ENCODE data around the gene ZNF384. TPM values are rescaled to one million over a fixed set of nuclear protein-coding genes. Genes with fewer than 3 reads are reported as not detected.

Gene ZNF384
- total RNA-seq, 5 donors from 2014 or later (not counting 1 experiment from before 2014, with no cell fraction given), result 68.6 to 82.9 (median 79.4) TPM

DNA sequence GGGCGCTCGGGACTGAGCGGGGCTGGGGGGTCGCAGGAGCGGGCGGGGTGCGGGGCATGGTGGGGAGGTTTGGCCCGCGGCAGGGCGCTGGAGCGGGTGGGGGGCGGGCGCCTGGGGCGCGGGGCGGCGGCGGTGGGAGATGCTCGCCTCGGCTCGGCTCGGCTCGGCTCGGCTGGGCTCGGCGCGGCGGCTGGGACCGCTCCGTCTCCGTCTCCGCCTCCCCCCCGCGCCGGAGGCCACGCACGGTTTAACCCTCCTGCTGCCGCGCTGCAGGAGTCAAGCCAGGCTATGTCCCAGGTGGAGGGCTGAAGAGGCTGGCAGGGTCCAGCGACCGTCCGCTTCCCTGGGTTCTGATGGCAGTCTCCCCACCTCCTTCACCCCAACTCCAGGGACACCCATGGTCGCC, 11.5 kb upstream of the ZNF384 start, which contains the start of gene PIANP:
Gene PIANP, minus strand, starts transcription at position 170 of the 406 bp plus-strand sequence. CDS start 2,754 bp downstream, outside the sequence.
- 2% methylated on average over 30 of the region's 43 CpGs for WGBS (ENCODE audit: insufficient coverage)
- Histone ChIP-seq H3K27ac (ENCODE audit: low read length) (no peak within 1 kb of the TSS), H3K9me3 (no peaks in the 10 kb centered on the region), H3K4me3 (ENCODE audit: control insufficient read depth in 1 of 2, extremely low read depth in 1 of 2, low read length in 1 of 2) (peak within 1 kb of the TSS; percentile 36 to 57), H3K27me3 (replicated peaks in 1 of 2; ENCODE audit: control insufficient read depth in 2 of 2, extremely low read depth in 1 of 2, insufficient read depth in 2 of 2, low read length in 1 of 2) (peaks cover 23 to 66% of the 10 kb centered on the region in 2 experiments), H3K36me3 (ENCODE audit: control insufficient read depth in 2 of 2, extremely low read depth in 1 of 2, insufficient read depth in 1 of 2, low read length in 1 of 2) (no peaks in the 10 kb centered on the region), H3K4me1 (ENCODE audit: control insufficient read depth in 1 of 2, extremely low read depth in 1 of 2, insufficient read depth in 2 of 2, low read length in 2 of 2) (peaks cover 7 to 23% of the 10 kb centered on the region in 2 experiments)
- peaks cover 44 to 62% of the 10 kb centered on the region in 2 donors for H3K27me3 Mint-ChIP-seq
- DNase-seq (peak in 34 of 35 experiments; percentile 21 to 76 (median 57)), ATAC-seq (replicated peaks in 1 of 4) (peak; percentile 83 to 92 (median 86))
- POLR2A ChIA-PET, result interaction anchor here in 1 of 2 donors (0.6 kb wide), 1 partner anchor 214 kb away, joined by 4 read pairs; no protein-coding TSS in a partner anchor
- no peaks in the 10 kb centered on the region for H3K36me3 Mint-ChIP-seq
- peaks cover 18 to 41% (median 20%) of the 10 kb centered on the region in 3 donors for H3K4me1 Mint-ChIP-seq
- peak within 1 kb of the TSS; percentile 70 to 80 (median 76) for H3K4me3 Mint-ChIP-seq
- no peaks in the 10 kb centered on the region for H3K9me3 Mint-ChIP-seq
- H3K27ac Mint-ChIP-seq, result peak within 1 kb of the TSS in 1 of 2 donors; percentile 65
- CTCF ChIA-PET, result no interaction called here

DNA sequence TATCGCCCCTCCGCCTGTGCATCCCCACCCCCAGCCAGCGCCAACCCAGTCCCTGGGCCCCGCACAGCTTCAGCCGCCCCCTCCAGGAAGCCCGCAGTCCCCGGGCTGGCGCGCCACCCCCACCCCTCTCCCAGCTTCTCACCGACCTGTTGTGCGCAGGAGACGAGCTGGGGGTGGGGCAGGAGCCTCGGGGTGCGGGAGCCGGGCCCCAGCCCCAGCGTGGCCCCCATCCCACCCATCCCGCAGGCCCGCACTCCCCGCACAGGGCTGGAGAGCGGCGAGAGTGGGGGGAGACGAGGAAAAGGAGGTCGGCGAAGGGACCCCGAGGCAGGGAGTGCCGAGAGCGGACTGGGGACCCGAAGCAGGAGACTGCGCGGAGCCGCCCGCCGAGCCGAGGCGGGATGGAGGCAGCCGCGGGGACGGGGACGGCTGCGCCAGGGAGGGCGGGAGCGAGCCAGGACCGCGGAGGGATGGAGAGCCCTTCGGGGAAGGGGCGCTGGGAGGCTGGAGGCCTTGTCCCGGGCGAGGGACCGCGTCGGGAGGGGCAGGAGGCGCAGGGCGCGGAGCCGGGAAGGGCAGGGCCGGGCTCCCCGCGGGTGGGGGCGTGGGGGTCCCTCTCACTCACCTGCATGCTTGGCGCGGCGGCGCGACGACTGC, 10.9 kb upstream of the ZNF384 start:
- no peaks in the 10 kb centered on the region for H3K36me3 Mint-ChIP-seq
- H3K4me3 ChIP-seq (ENCODE audit: control insufficient read depth in 1 of 2, extremely low read depth in 1 of 2, low read length in 1 of 2), result peak overlapping the region; percentile 36 to 51
- H3K4me1 Mint-ChIP-seq, result peaks cover 18 to 42% (median 20%) of the 10 kb centered on the region in 3 donors
- peak overlapping the region; percentile 53 to 80 (median 72) for H3K4me3 Mint-ChIP-seq
- H3K27me3 Mint-ChIP-seq, result peaks cover 41 to 57% of the 10 kb centered on the region in 2 donors
- H3K9me3 Mint-ChIP-seq, result no peaks in the 10 kb centered on the region
- ATAC-seq (replicated peaks in 1 of 4), result peak; percentile 52 to 58 (median 54)
- WGBS (ENCODE audit: insufficient coverage), result 3% methylated on average over 39 of the region's 65 CpGs
- ChIA-PET CTCF (interaction anchor here in 1 of 2 donors (0.6 kb wide), 1 partner anchor 10 kb away, joined by 3 read pairs; no protein-coding TSS in a partner anchor), POLR2A (interaction anchor here (0.5 to 0.6 kb wide), 4 partner anchors 11 to 215 kb away, joined by 3 to 14 read pairs (median 7); partner anchors contain the start of gene ZNF384 (in 1 of the 2))
- H3K27ac Mint-ChIP-seq, result no peak overlapping the region
- peak in 6 of 35 experiments; percentile 5 to 30 (median 16) for DNase-seq
- H3K27ac ChIP-seq (ENCODE audit: low read length), result no peak overlapping the region
- H3K27me3 ChIP-seq (replicated peaks in 1 of 2; ENCODE audit: control insufficient read depth in 2 of 2, extremely low read depth in 1 of 2, insufficient read depth in 2 of 2, low read length in 1 of 2), result peaks cover 23 to 66% of the 10 kb centered on the region in 2 experiments
- H3K36me3 ChIP-seq (ENCODE audit: control insufficient read depth in 2 of 2, extremely low read depth in 1 of 2, insufficient read depth in 1 of 2, low read length in 1 of 2), result no peaks in the 10 kb centered on the region
- no peaks in the 10 kb centered on the region for H3K9me3 ChIP-seq
- H3K4me1 ChIP-seq (ENCODE audit: control insufficient read depth in 1 of 2, extremely low read depth in 1 of 2, insufficient read depth in 2 of 2, low read length in 2 of 2), result peaks cover 7 to 23% of the 10 kb centered on the region in 2 experiments

DNA sequence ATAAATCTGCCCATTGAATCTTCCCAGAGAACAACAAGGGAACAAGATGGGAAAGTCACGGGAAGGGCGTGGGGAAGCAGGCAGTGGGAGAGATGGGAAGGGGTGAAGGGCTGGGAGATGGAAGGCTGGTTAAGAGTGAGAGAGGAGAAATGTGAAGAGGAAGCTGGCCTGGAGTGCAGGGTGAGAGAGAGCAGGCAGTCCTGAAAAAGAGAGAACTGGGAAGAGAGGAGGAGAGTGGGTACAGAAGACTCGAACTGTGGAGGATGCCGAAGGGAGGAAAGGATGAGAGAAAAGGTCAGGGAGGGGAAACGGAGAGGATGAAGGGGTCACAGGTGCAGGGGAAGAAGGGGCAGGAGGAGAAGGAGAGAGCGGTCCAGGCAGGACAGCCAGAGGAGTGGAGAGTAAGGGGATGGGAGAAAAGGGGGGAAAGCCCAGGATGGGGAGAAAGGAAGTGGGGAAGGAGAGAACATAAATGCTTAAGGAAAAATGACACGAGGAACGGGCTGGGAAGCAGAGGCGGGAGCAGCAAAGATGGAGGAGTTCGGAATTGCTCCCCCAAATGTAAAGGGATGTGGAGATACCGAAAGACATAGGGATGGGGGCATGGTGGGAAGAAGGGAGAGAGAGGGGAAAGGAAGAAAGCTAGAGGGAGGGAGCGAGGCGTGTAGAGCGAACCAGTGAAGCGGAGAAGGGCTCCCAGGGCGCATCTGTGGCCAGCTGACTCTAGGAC, 10.2 kb upstream of the ZNF384 start:
- H3K9me3 Mint-ChIP-seq, result no peaks in the 10 kb centered on the region
- peak overlapping the region; percentile 53 to 80 (median 72) for H3K4me3 Mint-ChIP-seq
- CTCF ChIA-PET, result interaction anchor here in 1 of 2 donors (1.2 kb wide), 1 partner anchor 10 kb away, joined by 3 read pairs; the partner anchor contains the start of gene ZNF384
- ATAC-seq (replicated peaks in 1 of 4) (no peak), DNase-seq (no peak)
- H3K36me3 Mint-ChIP-seq, result no peaks in the 10 kb centered on the region
- 44% methylated on average over 11 of the region's 16 CpGs for WGBS (ENCODE audit: insufficient coverage)
- H3K27ac Mint-ChIP-seq, result peak overlapping the region in 1 of 2 donors; percentile 65
- no peaks in the 10 kb centered on the region for H3K9me3 ChIP-seq
- peak overlapping the region in 1 of 2 donors; percentile 36 for H3K4me3 ChIP-seq (ENCODE audit: control insufficient read depth in 1 of 2, extremely low read depth in 1 of 2, low read length in 1 of 2)
- H3K4me1 Mint-ChIP-seq, result peaks cover 18 to 42% (median 20%) of the 10 kb centered on the region in 3 donors
- peaks cover 35 to 50% of the 10 kb centered on the region in 2 donors for H3K27me3 Mint-ChIP-seq
- POLR2A ChIA-PET, result interaction anchor here (0.5 to 0.6 kb wide), 3 partner anchors 10 to 31 kb away, joined by 3 to 14 read pairs (median 10); partner anchors contain the start of gene ZNF384 (in 1 of the 2)
- H3K36me3 ChIP-seq (ENCODE audit: control insufficient read depth in 2 of 2, extremely low read depth in 1 of 2, insufficient read depth in 1 of 2, low read length in 1 of 2), result no peaks in the 10 kb centered on the region
- peaks cover 7 to 23% of the 10 kb centered on the region in 2 experiments for H3K4me1 ChIP-seq (ENCODE audit: control insufficient read depth in 1 of 2, extremely low read depth in 1 of 2, insufficient read depth in 2 of 2, low read length in 2 of 2)
- peaks cover 21 to 60% of the 10 kb centered on the region in 2 experiments for H3K27me3 ChIP-seq (replicated peaks in 1 of 2; ENCODE audit: control insufficient read depth in 2 of 2, extremely low read depth in 1 of 2, insufficient read depth in 2 of 2, low read length in 1 of 2)
- H3K27ac ChIP-seq (ENCODE audit: low read length), result no peak overlapping the region

DNA sequence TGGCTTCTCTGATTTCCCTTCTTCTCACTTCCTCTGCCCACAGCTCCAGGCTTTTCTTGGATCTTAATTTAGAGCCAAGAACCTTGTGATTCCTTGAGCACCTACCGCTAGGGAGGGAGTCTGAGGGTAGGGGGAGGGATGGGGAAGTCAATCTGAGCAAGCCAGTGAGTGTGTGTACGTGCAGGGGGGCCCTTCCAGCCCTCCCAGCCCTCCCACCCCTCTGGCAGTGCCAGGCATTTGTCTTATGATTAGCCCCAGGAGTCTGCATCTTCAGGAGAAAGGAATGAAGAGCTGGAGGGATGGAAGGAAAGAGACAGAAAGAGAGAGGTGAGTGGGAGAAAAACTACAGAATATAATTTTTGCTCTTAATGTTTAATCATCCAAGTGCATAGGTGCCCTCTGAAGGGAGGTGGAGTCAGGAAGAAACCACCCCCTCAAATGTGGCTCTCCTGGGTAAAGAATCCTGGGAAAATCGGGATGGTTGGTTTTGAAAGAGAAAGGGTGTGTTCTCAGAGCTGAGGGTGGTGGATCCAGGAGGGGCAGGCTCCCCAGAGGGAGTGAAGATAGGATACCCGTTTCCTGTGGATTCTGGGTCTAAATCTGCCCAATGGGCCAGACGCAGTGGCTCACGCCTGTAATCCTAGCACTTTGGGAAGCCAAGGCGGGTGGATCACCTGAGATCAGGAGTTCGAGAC, 9.3 kb upstream of the ZNF384 start:
- Histone ChIP-seq H3K27ac (ENCODE audit: low read length) (no peak overlapping the region), H3K9me3 (no peaks in the 10 kb centered on the region), H3K36me3 (ENCODE audit: control insufficient read depth in 2 of 2, extremely low read depth in 1 of 2, insufficient read depth in 1 of 2, low read length in 1 of 2) (no peaks in the 10 kb centered on the region), H3K27me3 (replicated peaks in 1 of 2; ENCODE audit: control insufficient read depth in 2 of 2, extremely low read depth in 1 of 2, insufficient read depth in 2 of 2, low read length in 1 of 2) (peaks cover 20 to 54% of the 10 kb centered on the region in 2 experiments), H3K4me3 (ENCODE audit: control insufficient read depth in 1 of 2, extremely low read depth in 1 of 2, low read length in 1 of 2) (no peak overlapping the region), H3K4me1 (ENCODE audit: control insufficient read depth in 1 of 2, extremely low read depth in 1 of 2, insufficient read depth in 2 of 2, low read length in 2 of 2) (peaks cover 7 to 23% of the 10 kb centered on the region in 2 experiments)
- POLR2A ChIA-PET, result no interaction called here
- no peaks in the 10 kb centered on the region for H3K36me3 Mint-ChIP-seq
- peaks cover 18 to 42% (median 20%) of the 10 kb centered on the region in 3 donors for H3K4me1 Mint-ChIP-seq
- peak overlapping the region; percentile 31 to 80 (median 72) for H3K4me3 Mint-ChIP-seq
- CTCF ChIA-PET, result interaction anchor here in 1 of 2 donors (0.6 to 1.2 kb wide), 3 partner anchors 9 to 374 kb away, joined by 3 to 6 read pairs (median 3); partner anchors contain the start of gene ZNF384
- H3K9me3 Mint-ChIP-seq, result no peaks in the 10 kb centered on the region
- H3K27ac Mint-ChIP-seq, result no peak overlapping the region
- ATAC-seq (replicated peaks in 1 of 4), result no peak
- no peak for DNase-seq
- WGBS (ENCODE audit: insufficient coverage), result 84% methylated on average over 5 of the region's 8 CpGs
- H3K27me3 Mint-ChIP-seq, result peaks cover 28 to 40% of the 10 kb centered on the region in 2 donors

DNA sequence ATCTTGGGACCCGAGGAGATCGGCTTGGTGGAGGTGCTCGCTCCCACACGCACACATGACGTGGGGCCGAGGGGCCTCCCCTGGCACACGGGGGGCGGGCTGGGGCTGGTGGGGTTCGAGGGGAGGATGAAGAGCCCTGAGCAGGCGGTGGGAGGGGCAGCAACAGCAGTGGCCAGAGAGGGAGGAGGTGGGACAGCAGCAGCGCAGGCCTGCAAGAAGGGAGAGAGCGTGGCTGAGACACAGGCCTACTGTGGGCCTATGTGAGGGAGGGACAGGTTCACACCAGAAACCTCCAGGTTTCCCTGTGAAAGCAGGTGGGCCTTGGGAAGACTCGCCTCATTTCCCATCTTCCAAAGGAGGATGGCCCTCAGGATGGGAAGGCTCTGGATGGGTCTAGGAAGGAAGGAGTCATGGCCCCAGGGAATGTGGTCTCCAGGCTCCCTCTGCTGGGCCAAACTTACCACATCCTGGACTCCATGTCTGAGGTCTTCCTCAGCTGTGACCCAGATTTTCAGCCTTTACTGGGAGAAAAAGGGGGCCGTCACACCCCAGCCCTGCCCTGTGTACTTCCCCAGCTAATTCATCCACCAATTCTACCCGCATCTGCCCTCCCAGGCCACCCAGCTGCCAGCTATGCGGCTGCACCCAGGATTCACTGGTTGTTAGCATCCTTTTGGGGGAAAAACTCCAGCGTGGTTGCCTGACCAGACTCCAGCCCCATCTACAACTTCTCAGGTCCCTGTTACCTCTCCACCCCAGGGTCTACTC, 8.6 kb upstream of the ZNF384 start:
- Mint-ChIP-seq H3K36me3 (no peaks in the 10 kb centered on the region), H3K27me3 (peaks cover 21 to 33% of the 10 kb centered on the region in 2 donors), H3K4me3 (no peak overlapping the region), H3K4me1 (peaks cover 18 to 44% (median 23%) of the 10 kb centered on the region in 3 donors), H3K9me3 (no peaks in the 10 kb centered on the region), H3K27ac (no peak overlapping the region)
- H3K27me3 ChIP-seq (replicated peaks in 1 of 2; ENCODE audit: control insufficient read depth in 2 of 2, extremely low read depth in 1 of 2, insufficient read depth in 2 of 2, low read length in 1 of 2), result peaks cover 17 to 50% of the 10 kb centered on the region in 2 experiments
- ATAC-seq (replicated peaks in 1 of 4) (peak in 1 of 4 experiments; percentile 21), DNase-seq (peak in 7 of 35 experiments; percentile 6 to 50 (median 18))
- H3K27ac ChIP-seq (ENCODE audit: low read length), result no peak overlapping the region
- H3K4me3 ChIP-seq (ENCODE audit: control insufficient read depth in 1 of 2, extremely low read depth in 1 of 2, low read length in 1 of 2), result no peak overlapping the region
- WGBS (ENCODE audit: insufficient coverage), result 72% methylated on average over 14 of the region's 17 CpGs
- no peaks in the 10 kb centered on the region for H3K9me3 ChIP-seq
- peaks cover 7 to 23% of the 10 kb centered on the region in 2 experiments for H3K4me1 ChIP-seq (ENCODE audit: control insufficient read depth in 1 of 2, extremely low read depth in 1 of 2, insufficient read depth in 2 of 2, low read length in 2 of 2)
- H3K36me3 ChIP-seq (ENCODE audit: control insufficient read depth in 2 of 2, extremely low read depth in 1 of 2, insufficient read depth in 1 of 2, low read length in 1 of 2), result no peaks in the 10 kb centered on the region
- CTCF ChIA-PET, result no interaction called here
- POLR2A ChIA-PET, result interaction anchor here in 1 of 2 donors (0.6 kb wide), 1 partner anchor 73 kb away, joined by 5 read pairs; no protein-coding TSS in a partner anchor

All from T-cell (primary cell).